Stimulated activated CD8-positive, alpha-beta memory T cell treated with anti-CD3 and anti-CD28 coated beads, Interleukin-7, amount 100 ng/mL, for 48 hours (primary cell): ENCODE data around the gene GJC2.
"Not testable (repeated sequence)": the region's sequence is repeated elsewhere in the genome, so short reads cannot be mapped to it uniquely, and the experiment has no call there.

Experiments
- DNase-seq, 2 donors: peaks; one replicate each; pipeline ENCODE4 v3.0.0-alpha.2; 2020; ENCODE audit warnings: low read depth in 1 of 2; ENCODE audit errors: extremely low read depth in 1 of 2

GJC2 gene

DNA sequence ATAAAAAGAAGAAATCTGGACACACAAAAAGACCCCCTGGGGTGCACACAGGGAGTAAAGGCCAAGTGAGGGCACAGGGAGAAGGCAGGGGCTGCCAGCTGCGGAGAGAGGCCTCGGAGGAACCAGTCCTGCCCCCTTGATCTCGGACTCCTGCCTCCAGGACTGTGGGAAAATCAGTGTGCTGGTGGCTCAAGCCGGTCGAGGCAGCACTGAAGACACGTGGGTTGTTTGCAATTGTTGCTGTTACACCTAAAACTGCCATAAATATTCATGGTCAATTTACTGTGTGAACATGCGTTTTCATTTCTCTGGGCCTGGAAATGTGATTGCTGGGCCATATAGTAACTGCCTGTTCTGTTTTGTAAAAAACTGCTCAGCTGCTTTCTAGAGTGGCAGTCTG lies 34.4 kb downstream of the GJC2 start:
- no peak for DNase-seq

DNA sequence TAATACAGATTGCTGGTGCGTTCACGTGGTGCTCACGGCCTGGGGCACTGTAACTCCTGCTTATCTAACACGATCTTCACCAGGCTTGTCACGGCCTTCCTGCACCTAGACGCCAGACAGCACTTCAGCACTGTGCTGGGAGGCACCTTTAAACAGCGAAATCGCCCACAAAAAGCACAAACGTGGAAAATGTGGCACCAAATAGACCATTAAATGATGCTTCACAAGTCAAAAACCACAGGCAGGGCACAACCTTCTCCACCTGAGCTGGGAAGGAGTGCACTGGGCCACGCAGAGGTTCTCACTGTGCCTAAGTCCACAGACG lies 35.9 kb downstream of the GJC2 start:
- no peak for DNase-seq

DNA sequence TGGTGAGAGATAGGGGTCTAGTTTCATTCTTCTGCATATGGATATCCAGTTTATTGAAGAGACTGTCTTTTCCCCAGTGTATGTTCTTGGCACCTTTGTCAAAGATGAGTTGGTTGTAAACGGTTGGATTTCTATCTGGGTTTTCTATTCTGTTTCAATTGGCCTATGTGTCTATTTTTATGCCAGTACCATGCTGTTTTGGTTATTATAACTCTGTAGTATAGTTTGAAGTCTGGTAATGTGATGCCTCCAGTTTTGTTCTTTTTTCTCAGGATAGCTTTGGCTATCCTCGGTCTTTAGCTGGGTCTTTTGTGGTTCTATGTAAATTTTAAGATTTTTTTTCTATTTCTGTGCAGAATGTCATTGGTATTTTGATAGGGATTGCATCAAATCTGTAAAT lies 38.5 kb downstream of the GJC2 start:
- not testable (repeated sequence) for DNase-seq

DNA sequence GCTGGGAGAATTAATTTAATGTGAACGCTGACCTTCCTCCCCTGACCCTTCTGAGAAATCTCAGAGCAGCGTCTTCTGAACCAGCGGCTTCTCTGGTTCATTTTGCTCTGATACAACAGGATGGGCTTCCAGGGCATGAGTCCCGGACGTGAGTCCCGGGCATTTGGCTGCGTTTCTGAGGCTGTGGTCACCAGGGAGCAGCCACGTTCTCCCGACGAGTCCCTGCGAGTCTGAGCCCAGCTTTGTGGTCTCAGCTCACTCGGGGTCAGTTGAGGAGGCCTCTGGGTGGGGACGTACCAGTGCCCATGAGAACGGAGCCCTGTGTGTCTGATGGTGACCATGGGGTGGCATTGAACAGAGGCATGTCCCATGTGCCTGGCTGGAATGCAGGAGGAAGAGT lies 40.5 kb downstream of the GJC2 start:
- no peak for DNase-seq

DNA sequence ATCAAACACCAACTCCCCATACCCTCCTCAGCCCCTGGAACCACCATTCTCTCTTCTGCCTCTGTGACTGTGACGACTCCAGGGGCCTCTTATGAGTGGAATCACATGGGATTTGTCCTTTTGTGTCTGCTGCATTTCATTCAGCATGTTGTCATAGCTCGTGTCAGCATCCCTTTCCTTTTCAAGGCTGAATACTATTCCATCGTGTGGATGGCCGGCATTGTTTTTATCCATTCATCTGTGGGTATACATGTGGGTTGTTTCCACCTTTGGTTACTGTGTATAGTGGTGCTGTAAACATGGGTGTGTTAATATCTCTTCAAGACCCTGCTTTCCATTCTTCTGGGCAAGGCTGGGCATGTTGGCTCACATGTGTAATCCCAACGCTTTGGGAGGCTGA lies 41.0 kb downstream of the GJC2 start:
- no peak for DNase-seq

DNA sequence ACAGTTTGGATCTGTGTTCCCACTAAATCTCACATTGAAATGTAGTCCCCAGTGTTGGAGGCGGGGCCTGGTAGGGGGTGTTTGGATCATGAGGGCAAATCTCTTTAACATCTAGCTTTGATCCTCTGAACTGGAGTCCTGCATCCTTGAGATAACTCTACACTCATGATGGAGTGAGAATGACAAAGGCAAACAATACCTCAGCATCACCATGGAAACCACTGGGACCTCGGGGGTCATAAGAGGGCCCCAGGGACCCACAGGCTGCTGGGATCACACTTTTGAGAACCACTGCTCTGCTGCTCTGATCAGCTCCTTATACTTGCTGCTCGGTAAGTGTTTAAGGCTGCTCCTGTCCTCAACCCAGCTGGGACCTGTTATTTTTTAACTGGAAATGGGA lies 44.7 kb downstream of the GJC2 start:
- no peak for DNase-seq

DNA sequence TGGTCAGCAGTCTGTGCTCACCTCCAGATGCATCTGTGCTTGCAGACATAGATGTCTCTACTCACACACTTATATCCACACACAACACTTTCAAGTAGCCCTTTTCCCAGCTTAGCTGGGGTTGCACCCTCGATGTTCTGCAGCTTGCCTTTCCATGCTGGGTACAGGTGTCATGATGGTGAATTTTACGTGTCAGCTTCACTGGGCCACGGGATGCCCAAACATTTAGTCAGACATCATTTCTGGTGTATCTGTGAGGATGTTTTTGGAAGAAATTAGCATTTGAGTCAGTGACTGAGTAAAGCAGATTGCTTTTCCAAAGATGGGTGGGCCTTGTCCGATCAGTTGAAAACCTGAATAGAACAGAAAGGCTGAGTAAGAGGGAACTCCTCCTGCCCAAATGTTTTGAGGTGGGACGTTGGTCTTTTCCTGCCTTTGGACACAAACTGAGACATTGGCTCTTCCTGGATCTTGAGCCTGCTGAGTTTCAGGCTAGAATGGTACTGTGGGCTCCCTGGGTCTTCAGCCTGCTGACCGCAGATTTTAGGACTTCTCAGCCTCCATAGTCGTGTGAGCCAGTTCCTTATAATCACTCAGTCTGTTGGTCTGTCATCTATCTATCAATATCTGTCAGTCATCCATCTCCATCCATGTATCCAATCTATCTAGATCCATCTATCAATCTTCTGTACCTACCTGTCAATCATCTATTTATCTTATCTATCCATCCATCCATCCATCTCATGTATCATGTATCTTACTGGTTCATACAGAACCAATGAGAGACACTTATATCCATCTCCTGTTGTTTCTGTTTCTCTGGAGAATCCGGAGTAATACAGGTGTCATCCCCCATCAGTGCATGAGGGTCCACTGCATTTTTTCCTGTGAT lies 45.4 kb downstream of the GJC2 start:
- no peak for DNase-seq

DNA sequence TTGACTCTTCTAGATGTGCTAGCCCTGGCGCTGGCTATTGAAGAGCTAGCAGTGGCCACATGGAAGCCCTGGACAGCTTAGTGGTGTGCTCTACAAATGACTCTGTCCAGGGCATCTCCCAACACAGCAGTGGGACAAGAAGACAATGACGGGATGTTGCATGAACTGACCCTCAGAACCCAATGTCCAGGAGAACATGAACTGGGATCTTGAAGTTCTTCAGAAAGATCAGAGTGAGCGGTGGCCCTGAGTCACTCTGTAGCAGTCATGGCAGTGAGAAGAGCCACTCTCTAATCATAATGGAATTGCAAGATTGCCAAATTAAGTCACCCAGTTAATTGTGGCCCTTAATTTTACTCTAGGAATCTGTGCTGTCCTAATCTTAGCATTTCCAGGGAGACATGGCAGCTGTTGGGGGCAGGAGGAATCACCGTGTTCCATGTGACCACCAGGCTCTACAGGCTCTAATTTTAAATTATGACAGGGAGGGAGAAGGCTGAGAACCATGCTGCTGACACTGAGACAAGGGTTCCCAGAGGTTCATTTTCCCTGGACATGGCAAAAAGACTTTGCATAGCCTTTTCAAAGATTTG lies 47.9 kb downstream of the GJC2 start:
- DNase-seq, result no peak

DNA sequence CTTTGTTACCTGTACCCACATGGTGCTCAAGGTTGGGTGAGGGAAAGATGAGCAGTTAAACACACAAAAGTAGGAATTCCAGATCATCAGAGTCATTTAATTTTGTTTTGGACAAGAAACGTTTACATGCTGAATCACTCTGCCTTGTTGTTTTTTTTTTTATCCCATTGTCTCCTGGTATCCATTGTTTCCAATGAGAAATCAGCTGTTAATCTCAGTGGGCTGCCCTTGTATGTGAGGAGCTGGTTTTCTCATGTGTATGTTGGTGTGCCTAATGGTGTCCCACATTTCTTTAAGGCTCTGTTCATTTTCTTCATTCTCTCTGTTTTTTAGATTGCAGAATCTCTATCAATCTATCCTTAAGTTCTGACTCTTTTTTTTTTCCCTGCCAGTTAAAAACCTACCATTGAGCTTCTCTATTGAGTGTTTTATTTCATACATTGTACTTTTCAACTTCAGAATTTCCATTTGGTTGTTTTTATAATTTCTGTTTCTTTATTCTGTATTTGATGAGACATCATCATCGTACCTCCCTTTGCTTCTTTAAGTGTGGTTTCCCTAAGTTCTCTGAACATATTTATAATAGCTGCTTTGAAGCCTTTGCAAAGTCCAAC lies 49.4 kb downstream of the GJC2 start:
- no peak for DNase-seq

DNA sequence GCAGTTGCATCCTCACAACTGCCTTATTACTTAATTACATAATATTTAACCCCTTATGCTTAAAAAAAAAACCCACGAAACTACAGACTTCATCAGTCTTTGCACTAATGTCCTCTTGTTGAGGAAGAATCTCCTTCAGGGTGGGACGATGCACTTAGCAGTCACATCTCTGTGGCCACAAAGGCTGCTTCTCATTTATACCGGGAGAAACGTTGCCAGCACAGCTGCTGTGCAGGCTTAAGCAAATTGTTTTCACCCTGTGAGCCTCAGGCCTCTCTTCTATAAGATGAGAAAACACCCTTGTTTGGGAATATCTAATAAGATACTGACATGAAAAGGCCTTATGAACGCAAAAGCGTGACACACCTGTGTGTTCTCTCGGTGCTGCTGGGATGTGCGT lies 55.2 kb downstream of the GJC2 start:
- DNase-seq, result no peak

DNA sequence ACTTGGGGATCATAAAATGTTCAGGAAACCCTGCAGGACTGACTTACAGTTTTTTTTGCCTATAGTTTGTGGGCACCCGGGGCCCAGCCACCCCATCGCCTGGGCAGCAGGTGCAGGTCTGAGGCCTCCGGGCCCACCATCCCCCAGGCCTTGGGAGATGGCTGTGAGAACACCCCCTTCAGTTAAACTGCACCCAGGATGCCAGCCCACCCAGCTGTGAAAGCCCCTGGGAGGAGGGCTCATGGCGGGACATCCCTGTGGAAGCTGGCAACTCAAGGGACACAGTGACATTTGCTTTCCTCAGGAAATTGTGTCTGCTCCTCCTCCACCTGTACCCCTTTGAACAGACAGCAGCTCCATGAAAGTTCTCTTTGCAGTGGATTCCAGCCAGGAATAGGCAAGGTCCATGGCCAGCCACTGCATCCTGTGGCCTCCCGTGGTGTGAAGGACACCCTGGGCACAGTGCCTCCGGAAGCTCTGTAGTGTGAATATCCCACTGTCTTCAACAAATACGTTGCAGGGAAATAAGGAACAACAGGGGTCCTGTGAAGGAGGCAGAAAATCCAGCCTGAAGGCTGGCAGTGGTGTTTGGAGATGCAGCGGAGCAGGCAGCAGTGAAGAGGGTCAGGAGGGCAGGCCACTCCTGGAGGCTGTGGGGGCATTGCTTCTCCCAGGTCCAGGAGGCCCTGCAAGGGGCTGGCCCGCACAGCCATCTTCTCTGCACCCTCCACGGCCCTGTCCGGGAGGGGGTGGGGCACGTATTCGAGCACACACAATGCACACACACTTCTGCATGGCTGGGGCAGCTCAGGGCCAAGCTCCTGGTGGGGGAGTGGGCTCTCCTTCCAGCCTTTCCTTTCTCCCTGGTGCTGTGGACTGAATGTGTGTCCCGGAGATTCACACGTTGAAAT lies 56.1 kb downstream of the GJC2 start:
- DNase-seq, result no peak

DNA sequence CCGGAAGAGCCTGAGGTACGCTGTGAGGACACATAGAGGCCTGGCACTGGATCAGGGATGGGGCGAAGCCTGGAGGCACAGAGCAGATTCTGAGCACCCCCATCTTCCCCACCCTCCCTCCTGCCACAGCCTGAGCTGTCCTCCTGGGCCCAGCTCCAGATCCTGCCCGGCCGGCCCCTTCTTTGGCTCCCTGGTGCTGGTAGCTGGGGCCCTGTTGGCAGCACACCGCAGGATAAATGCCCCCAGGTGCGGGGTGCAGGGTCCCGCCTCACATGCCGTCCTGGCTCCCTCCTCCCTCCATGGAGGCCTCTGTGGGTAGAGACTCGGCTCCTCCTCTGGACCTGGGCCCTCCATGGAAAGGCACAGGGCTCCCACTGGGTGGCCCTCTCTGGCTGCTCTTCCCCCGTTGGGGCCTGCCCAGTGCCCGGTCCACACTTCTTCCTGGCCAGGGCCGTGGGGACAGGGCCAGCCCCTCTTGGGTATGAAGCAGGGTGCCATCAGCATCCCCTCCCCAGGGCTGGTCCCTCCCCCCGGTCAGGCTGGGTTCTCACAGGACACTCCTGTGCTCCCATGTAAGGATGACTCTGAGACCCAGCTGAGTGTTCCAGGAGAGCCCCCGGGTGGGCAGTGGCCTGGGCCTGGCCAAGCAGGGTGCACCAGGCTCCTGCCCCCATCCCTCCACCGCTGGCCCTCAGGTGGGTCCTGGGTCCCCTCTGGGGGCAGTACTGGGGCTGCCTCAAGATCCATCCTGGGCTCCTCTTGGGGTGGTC lies 57.0 kb downstream of the GJC2 start:
- no peak for DNase-seq

DNA sequence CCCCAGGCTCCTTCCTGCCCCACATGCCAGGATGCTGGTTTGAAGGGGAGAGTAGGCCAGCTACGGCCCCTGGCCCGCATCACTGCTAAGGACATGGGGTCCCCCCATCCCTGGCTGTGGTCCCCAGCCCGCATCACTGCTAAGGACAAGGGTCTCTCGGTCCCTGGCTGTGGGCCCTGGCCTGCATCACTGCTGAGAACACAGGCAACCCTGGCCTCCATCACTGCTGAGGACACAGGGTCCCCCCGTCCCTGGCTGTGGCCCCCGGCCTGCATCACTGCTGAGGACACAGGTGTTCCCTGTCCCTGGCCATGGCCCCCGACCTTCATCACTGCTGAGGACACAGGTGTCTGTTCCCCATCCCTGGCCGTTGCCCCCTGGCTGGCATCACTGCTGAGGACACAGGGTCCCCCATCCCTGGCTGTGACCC lies 57.7 kb downstream of the GJC2 start:
- no peak for DNase-seq

DNA sequence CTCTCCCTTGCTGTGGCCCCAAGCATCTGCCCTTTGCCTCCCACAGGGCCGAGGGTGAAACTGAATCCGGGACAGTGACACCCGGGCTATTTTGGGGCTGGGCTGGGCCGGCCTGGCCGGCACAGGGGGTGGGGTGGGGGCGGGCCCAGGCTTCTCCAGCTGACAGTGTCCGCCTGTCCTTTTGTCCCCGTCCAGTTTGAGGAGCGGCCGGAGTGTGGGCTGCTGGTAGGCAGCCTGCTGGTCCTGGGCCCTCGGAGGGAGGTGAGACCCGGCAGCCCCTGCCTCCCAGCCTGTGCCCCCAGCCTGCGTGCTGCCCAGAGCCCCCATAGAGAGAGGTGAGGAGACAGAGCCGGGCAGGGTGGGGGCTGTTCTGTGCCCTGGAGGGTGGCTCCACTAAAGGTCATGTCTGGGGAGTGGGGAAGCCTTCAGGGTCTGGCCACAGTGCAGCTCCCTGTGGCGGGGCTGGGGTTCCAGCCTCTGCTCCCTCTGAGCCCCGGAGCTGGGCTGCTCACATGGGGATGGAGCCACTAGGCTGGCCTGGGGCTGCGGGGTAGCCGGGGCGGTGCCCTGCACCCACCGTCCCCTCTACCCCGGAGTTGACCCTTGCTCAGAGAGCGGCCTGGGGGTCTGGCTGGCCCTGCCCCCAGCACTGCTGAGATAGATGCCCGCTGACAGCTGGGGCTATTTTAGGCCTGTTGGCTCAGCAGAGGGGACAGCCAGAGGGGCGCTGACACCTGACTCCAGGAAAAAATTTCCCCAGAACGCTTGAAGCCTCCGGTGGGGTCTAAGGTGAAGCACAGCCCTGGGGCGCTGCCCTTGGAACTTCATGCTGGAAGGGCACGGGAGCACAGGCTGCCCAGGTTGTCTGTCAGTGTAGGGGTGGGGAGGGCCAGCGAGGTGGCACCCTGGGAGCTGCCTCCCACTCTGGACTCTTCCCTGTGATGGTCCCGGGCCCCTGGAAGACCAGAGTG lies 58.4 kb downstream of the GJC2 start, which contains the start of gene OBSCN:
Gene OBSCN, plus strand, starts transcription at position 194 of the 971 bp plus-strand sequence. CDS start 3,740 bp downstream, outside the sequence.
- DNase-seq, result no peak

DNA sequence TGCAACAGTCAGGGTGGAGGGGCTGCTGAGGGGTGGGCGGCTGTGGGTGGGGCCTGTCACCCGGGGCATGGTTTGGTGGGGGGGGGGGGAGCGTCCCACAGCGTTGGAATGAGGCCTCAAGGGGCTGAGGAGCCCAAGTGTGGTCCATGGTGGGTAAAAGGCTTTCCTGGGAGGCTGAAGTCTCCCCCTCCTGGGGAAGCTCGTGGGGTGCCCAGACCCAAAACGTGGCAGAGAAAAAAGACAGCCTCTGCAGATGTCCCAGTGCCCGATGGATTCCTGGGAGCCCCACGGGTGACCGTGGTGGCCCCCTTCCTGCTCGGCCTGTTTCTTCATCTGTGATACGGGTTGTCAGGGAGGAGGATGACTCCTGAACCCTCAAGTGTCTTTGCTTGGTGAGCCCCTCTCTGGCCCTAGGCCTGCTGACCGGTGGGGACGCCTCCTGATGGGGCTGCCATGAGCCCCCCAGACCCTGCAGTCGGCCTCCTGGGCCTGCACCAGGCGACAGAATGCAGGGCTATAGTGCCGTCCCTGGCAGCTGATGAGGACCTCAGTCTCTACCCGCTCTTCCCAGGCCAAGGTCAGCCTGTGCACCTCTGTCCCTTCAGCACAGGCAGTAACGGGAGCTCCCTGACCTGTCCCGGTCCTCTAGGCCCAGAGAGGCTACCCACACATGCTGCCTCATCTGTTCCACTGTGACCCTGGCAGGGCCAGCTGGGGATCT lies 59.3 kb downstream of the GJC2 start:
- no peak for DNase-seq
